Stimulated activated naive CD4-positive, alpha-beta T cell (primary cell): ENCODE results near the gene DBF4B.

ENCODE experiments used
- DNase-seq, 6 experiments: peaks; one replicate each; lab custom pipeline; 2025; lab: John Stamatoyannopoulos, UW

Gene DBF4B

DNA sequence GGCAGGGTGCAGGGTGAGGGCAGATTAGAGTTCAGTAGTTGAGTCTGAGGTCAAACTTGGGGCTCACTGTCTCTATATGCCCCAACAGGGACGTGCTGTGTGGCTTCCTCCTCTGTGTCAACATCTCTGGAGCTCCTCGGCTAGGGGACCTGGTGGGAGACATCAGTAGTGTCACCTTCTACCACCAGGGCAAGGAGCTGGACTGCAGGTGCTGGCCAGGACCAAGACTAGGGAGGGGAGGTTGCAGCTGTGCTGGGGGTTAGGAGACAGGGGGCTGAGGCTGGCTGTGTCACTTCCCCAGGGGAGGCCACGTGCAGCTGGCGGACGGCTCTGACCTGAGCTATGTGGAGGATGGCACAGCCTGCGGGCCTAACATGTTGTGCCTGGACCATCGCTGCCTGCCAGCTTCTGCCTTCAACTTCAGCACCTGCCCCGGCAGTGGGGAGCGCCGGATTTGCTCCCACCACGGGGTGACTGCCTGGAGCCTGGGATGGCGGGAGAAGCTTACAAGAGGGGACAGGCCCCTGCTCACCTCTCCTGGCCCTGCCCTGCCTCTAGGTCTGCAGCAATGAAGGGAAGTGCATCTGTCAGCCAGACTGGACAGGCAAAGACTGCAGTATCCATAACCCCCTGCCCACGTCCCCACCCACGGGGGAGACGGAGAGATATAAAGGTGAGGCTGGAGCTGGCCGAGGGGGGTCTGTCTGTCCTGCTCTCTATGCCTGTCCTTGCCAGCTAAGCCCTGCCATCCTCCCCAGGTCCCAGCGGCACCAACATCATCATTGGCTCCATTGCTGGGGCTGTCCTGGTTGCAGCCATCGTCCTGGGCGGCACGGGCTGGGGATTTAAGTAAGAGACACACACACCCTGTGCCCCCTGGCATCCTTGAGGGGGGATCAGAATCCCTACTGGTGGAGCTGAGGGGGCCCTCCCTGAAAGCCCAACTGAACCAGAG, 69.2 kb downstream of the DBF4B start:
- no peak for DNase-seq

DNA sequence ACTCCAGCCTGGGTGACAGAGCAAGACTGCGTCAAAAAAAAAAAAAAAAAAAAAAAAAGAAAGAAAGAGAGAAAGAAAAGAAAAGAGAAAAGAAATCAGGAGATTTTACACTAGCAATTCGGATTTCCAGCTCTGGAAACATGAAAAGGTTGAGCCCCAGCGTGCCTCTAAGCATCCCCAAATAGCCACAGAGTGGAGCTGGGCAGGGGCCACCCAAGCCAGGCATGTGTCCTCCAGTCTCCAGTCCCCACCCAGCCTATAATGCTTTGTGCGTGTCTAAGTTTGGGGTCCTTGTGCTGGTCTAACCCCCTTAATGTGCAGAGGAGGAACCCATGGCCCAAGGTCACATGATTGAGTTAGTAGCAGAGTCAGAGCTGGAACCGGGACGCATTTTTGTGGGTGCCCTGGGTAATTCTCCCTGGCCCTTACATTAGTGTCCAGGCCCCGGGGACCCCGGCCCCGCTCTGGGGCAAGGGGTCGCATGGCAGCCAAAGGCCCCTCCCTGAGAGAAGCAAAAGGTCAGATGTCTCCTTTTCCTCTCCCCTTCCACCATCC, 70.3 kb downstream of the DBF4B start:
- no peak for DNase-seq

DNA sequence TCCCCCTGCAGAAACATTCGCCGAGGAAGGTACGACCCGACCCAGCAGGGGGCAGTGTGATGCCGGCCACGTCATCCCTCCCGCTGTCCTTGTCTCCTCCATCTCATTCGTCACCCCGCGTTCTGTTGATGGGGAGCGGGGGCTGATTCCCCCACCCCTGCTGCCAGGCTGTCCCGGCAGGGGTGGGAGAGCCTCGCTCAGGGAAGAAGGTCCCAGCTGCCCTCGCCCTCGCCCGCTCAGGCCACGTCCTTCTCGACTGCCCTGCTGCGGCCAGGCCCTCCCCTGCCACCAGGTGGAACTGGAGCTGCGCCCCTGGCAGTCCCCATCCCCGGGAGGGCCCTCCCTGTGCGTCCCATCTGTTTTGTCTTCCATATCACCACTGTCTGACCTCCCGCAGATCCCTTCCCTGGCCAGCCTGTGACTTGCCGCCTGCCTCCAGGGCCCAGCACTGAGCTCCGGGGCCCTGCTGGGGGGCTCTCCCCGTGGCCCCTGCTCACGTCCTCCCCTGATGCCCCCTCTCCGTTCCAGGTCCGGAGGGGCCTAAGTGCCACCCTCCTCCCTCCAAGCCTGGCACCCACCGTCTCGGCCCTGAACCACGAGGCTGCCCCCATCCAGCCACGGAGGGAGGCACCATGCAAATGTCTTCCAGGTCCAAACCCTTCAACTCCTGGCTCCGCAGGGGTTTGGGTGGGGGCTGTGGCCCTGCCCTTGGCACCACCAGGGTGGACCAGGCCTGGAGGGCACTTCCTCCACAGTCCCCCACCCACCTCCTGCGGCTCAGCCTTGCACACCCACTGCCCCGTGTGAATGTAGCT, 71.0 kb downstream of the DBF4B start:
- peak; percentile 53 to 84 (median 72) for DNase-seq

DNA sequence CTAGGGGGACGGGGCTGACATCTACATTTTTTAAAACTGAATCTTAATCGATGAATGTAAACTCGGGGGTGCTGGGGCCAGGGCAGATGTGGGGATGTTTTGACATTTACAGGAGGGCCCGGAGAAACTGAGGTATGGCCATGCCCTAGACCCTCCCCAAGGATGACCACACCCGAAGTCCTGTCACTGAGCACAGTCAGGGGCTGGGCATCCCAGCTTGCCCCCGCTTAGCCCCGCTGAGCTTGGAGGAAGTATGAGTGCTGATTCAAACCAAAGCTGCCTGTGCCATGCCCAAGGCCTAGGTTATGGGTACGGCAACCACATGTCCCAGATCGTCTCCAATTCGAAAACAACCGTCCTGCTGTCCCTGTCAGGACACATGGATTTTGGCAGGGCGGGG, 71.7 kb downstream of the DBF4B start:
- DNase-seq: no peak

- no peak for DNase-seq
These were observed 72.5 kb downstream of the DBF4B start for GRCh38 chr17:44780845-44781480.

DNA sequence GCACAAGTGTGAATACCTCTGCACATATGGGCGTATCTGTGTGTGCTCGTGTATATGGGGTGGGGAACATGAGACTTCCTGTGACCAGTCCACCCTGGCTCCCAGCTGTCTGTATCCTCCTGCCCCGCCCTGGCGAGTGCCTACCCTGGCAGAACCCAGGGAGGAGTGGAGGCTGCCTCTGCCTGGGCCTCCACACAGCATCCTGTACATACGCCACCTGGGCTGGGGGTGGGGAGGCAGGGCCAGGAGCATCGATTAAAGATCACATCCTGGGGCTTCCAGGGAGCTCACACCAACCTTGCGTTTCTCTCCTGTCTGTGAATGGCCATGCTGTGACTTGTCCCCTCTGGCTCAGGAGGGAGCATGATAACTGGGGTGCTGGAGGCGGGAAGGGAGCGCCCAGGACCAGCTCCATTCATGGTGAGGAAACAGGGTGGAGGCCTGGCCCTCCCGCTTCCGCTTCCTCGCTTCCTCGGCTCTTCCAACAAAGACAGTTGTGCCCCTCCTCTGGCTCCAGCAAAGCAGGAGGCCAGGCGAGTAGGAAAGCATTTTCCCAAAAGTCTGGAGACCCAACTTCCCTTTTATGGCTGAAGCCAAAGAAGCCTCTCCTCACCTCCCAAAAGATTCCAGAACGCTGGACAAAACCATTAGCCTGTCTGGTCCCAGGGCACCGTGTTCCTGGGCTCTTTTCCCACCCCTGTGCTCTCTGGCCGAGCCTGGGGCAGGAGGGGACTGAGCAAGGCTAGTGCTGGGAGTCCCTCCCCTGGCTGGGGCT, 73.3 kb downstream of the DBF4B start:
- no peak for DNase-seq

DNA sequence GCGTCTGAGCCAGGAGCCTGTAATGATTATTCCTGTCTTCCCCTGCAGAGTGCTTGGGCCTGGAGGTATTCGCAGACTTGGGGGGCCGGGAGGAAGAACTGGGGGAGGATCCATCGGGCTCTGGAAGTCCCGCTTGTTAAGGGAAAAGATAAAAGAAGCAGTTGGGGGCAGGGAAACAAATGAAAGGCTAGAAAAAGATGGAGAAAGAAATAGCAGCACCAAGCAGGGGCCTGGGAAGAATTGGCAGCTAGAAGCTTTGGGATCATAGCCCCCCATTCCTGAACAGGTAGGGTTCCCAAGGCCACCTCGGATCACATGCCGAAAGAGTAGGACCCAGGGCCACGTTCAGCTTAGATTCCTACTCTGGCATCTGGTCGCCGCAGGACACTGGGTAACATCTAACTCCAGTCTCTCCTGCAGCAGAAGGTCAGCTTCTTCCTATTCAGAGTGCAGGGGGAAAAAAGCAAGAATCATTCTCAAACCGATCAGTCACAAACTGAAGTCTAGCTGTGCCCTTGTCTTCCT, 73.9 kb downstream of the DBF4B start:
- no peak for DNase-seq

GRCh38 chr17:44785921-44786320, 77.5 kb downstream of the DBF4B start:
- no peak for DNase-seq

- no peak for DNase-seq
These were observed 78.2 kb downstream of the DBF4B start for GRCh38 chr17:44786551-44787081.

DNA sequence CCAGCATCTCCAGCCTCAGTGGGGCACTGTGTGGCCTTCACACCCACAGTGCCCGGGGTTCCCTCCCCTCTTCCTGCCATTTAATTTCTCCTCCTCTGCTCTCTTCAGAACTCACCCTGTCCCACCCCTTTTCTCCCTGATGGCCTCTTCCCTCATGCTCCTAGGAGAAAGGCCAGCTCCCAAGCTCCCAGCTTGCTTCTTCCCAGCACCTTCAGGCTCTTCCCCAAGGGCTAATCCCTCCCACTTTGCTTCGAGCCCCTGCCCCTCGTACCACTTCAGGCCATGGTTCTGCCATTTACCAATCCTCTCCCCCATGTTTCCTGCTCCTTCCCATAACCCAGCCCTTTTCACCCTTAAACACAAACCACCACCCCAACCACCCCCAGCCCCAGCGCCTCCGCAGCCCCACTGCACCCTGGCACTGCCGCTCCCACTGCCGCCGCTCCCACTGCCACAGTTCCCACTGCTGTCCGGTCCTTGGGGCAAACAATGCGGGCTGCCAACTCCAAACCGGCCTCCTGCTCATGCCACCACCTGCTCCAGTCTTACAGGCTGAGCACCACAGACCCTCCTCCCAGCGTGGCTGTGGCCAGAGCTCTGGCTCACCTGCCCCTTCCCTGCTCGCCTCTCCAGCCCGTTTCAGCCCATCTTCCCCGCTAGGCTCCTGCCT, 78.9 kb downstream of the DBF4B start:
- DNase-seq: no peak

DNA sequence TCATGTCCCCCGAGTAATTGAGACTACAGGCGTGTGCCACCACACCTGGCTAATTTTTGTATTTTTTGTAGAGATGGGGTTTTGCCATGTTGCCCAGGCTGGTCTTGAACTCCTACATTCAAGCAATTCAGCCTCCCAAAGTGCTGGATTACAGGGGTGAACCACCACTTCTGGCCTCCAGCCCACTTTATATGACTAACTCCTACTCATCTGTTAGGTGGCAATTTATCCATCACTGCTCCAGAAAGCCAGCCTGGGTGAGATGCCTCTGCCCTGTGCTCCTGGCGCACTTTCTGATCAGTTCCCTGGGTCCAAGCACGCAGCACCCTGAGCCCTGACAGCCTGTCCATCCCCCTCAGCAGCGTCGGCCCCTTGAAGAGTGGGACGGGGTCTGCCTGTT, 79.7 kb downstream of the DBF4B start:
- no peak for DNase-seq

DNA sequence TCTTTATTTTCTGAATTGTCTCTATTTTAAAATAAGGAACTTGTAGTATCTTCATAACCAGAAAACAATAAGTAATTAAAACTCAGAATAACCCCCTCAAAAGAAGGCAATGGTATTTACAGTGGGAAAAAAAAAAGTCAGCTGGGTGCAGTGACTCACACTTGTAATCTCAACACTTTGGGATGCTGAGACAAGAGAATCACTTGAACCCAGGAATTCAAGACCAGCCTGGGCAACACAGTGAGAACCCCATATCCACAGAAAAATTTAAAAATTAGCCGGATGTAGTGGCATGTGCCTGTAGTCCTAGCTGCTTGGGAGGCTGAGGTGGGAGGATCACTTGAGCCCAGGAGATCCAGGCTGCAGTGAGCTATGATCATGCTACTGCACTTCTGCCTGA, 83.8 kb downstream of the DBF4B start:
- DNase-seq: no peak

GRCh38 chr17:44793885-44794842, 85.7 kb downstream of the DBF4B start:
- DNase-seq: no peak

GRCh38 chr17:44794851-44795413, 86.5 kb downstream of the DBF4B start:
- no peak for DNase-seq

DNA sequence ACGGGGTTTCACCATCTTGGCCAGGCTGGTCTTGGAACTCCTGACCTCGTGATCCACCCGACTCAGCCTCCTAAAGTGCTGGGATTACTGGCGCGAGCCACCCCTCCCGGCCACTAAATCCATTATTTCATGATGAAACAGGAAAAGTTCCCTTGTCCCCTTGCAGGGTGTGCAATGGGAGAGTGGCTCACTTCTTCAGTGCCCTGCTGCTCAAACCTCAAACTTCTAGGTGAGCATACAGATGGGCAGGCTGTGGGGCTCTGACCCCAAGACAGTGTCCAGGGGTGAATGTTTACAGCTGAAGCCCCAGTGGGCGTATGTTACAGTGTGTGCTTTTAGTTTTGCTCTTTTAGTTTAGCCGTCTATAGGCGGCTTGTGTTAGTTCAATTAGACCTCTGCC, 87.0 kb downstream of the DBF4B start:
- no peak for DNase-seq

- no peak for DNase-seq
These were observed 87.5 kb downstream of the DBF4B start for GRCh38 chr17:44795928-44796327.

DNA sequence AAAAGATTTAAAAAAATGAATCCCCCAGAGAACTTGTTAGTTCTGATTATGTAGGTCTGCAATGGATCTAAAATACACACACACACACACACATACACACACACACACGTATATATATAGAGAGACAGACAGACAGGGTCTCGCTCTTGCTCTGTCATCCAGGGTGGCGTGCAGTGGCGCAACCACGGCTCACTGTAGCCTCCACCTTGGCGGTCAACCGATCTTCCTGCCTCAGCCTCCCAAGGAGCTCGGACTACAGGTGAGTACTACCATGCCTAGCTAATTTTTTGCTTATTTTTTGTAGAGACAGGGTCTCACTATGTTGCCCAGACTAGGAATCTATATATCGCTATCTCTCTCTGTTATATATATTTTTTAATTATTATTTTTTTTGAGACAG, 88.3 kb downstream of the DBF4B start:
- DNase-seq: no peak

DNA sequence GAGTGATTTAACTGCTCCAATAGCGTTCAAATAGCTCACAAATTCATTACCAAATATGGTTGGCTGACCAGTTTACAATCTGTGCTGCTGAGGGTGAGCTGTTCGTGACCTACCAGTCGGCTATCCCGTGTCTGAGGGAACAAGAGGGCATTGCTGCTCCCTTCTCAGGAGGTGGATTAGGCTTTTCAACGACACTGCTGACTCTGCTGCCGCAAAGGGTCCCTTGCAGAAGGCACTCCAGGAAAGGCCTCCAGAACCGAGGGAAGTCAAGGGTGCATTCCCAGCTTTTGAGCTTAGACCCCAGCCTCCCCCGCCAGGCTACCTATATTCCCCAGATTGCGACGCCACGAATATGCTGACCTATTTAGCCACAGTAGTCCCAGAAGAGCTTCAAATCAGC, 89.3 kb downstream of the DBF4B start:
- DNase-seq: no peak

GRCh38 chr17:44798356-44798755, 89.9 kb downstream of the DBF4B start:
- no peak for DNase-seq
